Neuronal stem cell (in vitro differentiated cells): Measurements from ENCODE around the gene PANX2.

Source experiments
- DNase-seq: peaks from one replicate; pipeline ENCODE4 v3.0.0-alpha.2; 2013; ENCODE audit warnings: low spot score
- H2AFZ ChIP-seq: one replicate; pipeline ENCODE4 v1.6.1; 2013; ENCODE audit warnings: mild to moderate bottlenecking, low read length, inconsistent platforms
- H2AK5ac ChIP-seq: 2 replicates; pipeline ENCODE4 v1.6.1; 2013; ENCODE audit warnings: low read depth, mild to moderate bottlenecking, inconsistent platforms, low read length, moderate library complexity, mixed read lengths
- H2BK120ac ChIP-seq: 2 replicates; pipeline ENCODE4 v1.6.1; 2013; ENCODE audit warnings: low read depth, mild to moderate bottlenecking, inconsistent platforms, low read length, moderate library complexity, mixed read lengths
- H2BK12ac ChIP-seq: one replicate; pipeline ENCODE4 v1.6.1; 2013; ENCODE audit warnings: low read length, inconsistent platforms
- H2BK15ac ChIP-seq: 2 replicates; pipeline ENCODE4 v1.6.1; 2013; ENCODE audit warnings: mild to moderate bottlenecking, low read length, inconsistent platforms, mixed read lengths
- H2BK5ac ChIP-seq: one replicate; pipeline ENCODE4 v1.6.1; 2013; ENCODE audit warnings: inconsistent platforms, mild to moderate bottlenecking, low read length, moderate library complexity
- H3K14ac ChIP-seq: one replicate; pipeline ENCODE4 v1.6.1; 2013; ENCODE audit warnings: low read length, inconsistent platforms
- H3K18ac ChIP-seq: 2 replicates; pipeline ENCODE4 v1.6.1; 2013; ENCODE audit warnings: low read length, inconsistent platforms
- H3K23ac ChIP-seq: 2 replicates; pipeline ENCODE4 v1.6.1; 2013; ENCODE audit warnings: low read depth, mild to moderate bottlenecking, mixed read lengths, low read length, inconsistent platforms; ENCODE audit not compliant: poor library complexity
- H3K27ac ChIP-seq: replicated peaks from 3 replicates; pipeline ENCODE4 v1.5.1; 2013; ENCODE audit warnings: low read length, inconsistent platforms
- H3K27me3 ChIP-seq, 3 experiments: 2 replicates each; pipeline ENCODE4 v1.6.1; 2013; ENCODE audit warnings: low read length in 3 of 3, mild to moderate bottlenecking in 2 of 3, inconsistent platforms in 1 of 3, low read depth in 1 of 3, mixed read lengths in 1 of 3, moderate library complexity in 1 of 3; ENCODE audit not compliant: control insufficient read depth in 3 of 3, insufficient read depth in 3 of 3
- H3K36me3 ChIP-seq, 2 donors: replicated peaks in 1 of 2; 2 replicates each; pipeline ENCODE4 v1.6.1; 2013; ENCODE audit warnings: low read length in 2 of 2; ENCODE audit not compliant: control insufficient read depth in 2 of 2, insufficient read depth in 2 of 2
- H3K4ac ChIP-seq: 2 replicates; pipeline ENCODE4 v1.6.1; 2013; ENCODE audit warnings: inconsistent platforms, mild to moderate bottlenecking, low read length, moderate library complexity
- H3K4me1 ChIP-seq, 2 donors: 1 replicate in 1 of 2; 2 replicates in 1 of 2; pipeline ENCODE4 v1.6.1; 2013; ENCODE audit warnings: low read length in 2 of 2, low read depth in 1 of 2; ENCODE audit not compliant: control insufficient read depth in 2 of 2, insufficient read depth in 1 of 2
- H3K4me2 ChIP-seq: one replicate; pipeline ENCODE4 v1.6.1; 2013; ENCODE audit warnings: mild to moderate bottlenecking, low read length, inconsistent platforms; ENCODE audit not compliant: insufficient read depth, poor library complexity, severe bottlenecking
- H3K4me3 ChIP-seq, 2 donors: 2 replicates each; pipeline ENCODE4 v1.5.1; 2013; ENCODE audit warnings: low read length in 2 of 2, mild to moderate bottlenecking in 2 of 2, inconsistent platforms in 1 of 2, moderate library complexity in 1 of 2
- H3K79me1 ChIP-seq: one replicate; pipeline ENCODE4 v1.6.1; 2013; ENCODE audit warnings: low read depth, mild to moderate bottlenecking, inconsistent platforms, low read length, moderate library complexity
- H3K9ac ChIP-seq: one replicate; pipeline ENCODE4 v1.6.1; 2013; ENCODE audit warnings: mild to moderate bottlenecking, low read depth, low read length, inconsistent platforms; ENCODE audit not compliant: poor library complexity
- H3K9me3 ChIP-seq, 2 donors: replicated peaks in 1 of 2; 2 replicates each; pipeline versions ENCODE3 to v1.6.1; 2013; ENCODE audit warnings: low read length in 2 of 2, mild to moderate bottlenecking in 2 of 2, inconsistent platforms in 1 of 2, low read depth in 1 of 2, mixed read lengths in 1 of 2, moderate library complexity in 1 of 2; ENCODE audit not compliant: control insufficient read depth in 2 of 2, insufficient read depth in 1 of 2
- H4K8ac ChIP-seq: one replicate; pipeline ENCODE4 v1.6.1; 2013; ENCODE audit warnings: low read depth, mild to moderate bottlenecking, inconsistent platforms, low read length, moderate library complexity
- H4K91ac ChIP-seq: one replicate; pipeline ENCODE4 v1.6.1; 2013; ENCODE audit warnings: low read length, low read depth, mild to moderate bottlenecking, inconsistent platforms; ENCODE audit not compliant: poor library complexity
- WGBS, 2 donors: extraction: QIAGEN DNeasy Blood & Tissue Kit; methylation state at CpG; one replicate each; pipeline ENCODE4 v1.1.7; 2013; ENCODE audit warnings: missing lambda C conversion rate in 2 of 2, mixed read lengths in 1 of 2; ENCODE audit not compliant: insufficient read length in 2 of 2, insufficient replicate concordance in 1 of 2; ENCODE audit errors: extremely low coverage in 2 of 2; 5-methylcytosine and 5-hydroxymethylcytosine counted together

Gene PANX2

GRCh38 chr22:50190941-50191741, 20.6 kb downstream of the PANX2 start:
- Histone ChIP-seq H3K36me3 (peaks cover 16 to 26% of the 10 kb centered on the region in 2 donors), H3K9me3 (peaks cover 0 to 2% of the 10 kb centered on the region in 2 donors), H2BK12ac (no peak overlapping the region), H4K91ac (no peak overlapping the region), H3K4me1 (peaks cover 4 to 6% of the 10 kb centered on the region in 2 donors), H3K79me1 (peaks cover 13% of the 10 kb centered on the region), H3K9ac (no peak overlapping the region), H2AFZ (no peak overlapping the region), H2BK120ac (no peak overlapping the region), H3K27me3 (no peaks in the 10 kb centered on the region), H2BK5ac (peak overlapping the region; percentile 71), H3K27ac (no peak overlapping the region), H3K4me3 (no peak overlapping the region), H3K4ac (no peak overlapping the region), H3K18ac (peak overlapping the region; percentile 87), H4K8ac (no peak overlapping the region), H2AK5ac (peak overlapping the region; percentile 37), H3K14ac (no peak overlapping the region), H2BK15ac (no peak overlapping the region), H3K4me2 (peak overlapping the region; percentile 14), H3K23ac (peak overlapping the region; percentile 43)
- DNase-seq, result no peak
- no CpG with 5 or more reads among the region's 18 CpGs for WGBS, 2 donors

- peak overlapping the region; percentile 30 for H4K8ac ChIP-seq
- H2BK5ac ChIP-seq, result no peak overlapping the region
- no peak overlapping the region for H3K4me3 ChIP-seq
- no peak overlapping the region for H2BK120ac ChIP-seq
- peaks cover 13% of the 10 kb centered on the region for H3K79me1 ChIP-seq
- no peak overlapping the region for H3K18ac ChIP-seq
- H2BK15ac ChIP-seq, result no peak overlapping the region
- no peak overlapping the region for H3K9ac ChIP-seq
- H3K27me3 ChIP-seq, result no peaks in the 10 kb centered on the region
- H3K4me1 ChIP-seq, result peaks cover 0 to 4% of the 10 kb centered on the region in 2 donors
- WGBS, 2 donors, result no CpG with 5 or more reads among the region's 25 CpGs
- no peak for DNase-seq
- no peak overlapping the region for H3K4ac ChIP-seq
- H2BK12ac ChIP-seq, result no peak overlapping the region
- H2AK5ac ChIP-seq, result peak overlapping the region; percentile 46
- no peak overlapping the region for H3K4me2 ChIP-seq
- peaks cover 0 to 2% of the 10 kb centered on the region in 2 donors for H3K9me3 ChIP-seq
- H4K91ac ChIP-seq, result no peak overlapping the region
- no peak overlapping the region for H2AFZ ChIP-seq
- H3K27ac ChIP-seq, result no peak overlapping the region
- peak overlapping the region; percentile 89 for H3K23ac ChIP-seq
- H3K36me3 ChIP-seq, result peaks cover 16 to 34% of the 10 kb centered on the region in 2 donors
- peak overlapping the region; percentile 38 for H3K14ac ChIP-seq
Observed at GRCh38 chr22:50192436-50193204, 22.1 kb downstream of the PANX2 start.

DNA sequence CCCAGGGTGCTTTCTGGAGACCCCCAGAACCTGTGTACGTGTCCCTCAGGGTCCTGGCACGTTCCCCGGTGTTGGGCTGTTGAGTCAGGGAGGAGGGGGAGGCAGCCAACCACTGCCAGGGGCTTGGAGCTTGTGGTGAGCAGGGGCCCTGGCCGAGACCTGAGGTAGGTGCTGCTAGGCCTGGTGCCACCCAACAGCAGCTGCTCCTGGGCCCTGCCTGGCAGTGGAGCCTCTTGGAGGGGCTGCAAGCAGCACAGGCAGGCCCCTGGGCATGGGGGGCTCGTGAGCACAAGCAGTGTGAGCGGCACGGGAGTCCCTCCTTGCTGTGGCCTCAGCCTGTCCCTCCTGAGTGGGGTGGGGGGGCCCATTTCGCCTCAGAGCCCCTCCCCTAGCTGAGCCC, 23.1 kb downstream of the PANX2 start:
- H2BK120ac ChIP-seq, result no peak overlapping the region
- no peak overlapping the region for H2AFZ ChIP-seq
- H3K9me3 ChIP-seq, result peaks cover 0 to 2% of the 10 kb centered on the region in 2 donors
- no peaks in the 10 kb centered on the region for H3K27me3 ChIP-seq
- no peak overlapping the region for H4K8ac ChIP-seq
- H4K91ac ChIP-seq, result no peak overlapping the region
- H2BK12ac ChIP-seq, result peak overlapping the region; percentile 41
- H3K4me1 ChIP-seq, result peaks cover 0 to 4% of the 10 kb centered on the region in 2 donors
- H2BK5ac ChIP-seq, result no peak overlapping the region
- no peak overlapping the region for H3K18ac ChIP-seq
- H3K4me2 ChIP-seq, result no peak overlapping the region
- no peak overlapping the region for H3K27ac ChIP-seq
- WGBS, 2 donors, result no CpG with 5 or more reads among the region's 8 CpGs
- no peak overlapping the region for H2AK5ac ChIP-seq
- H3K23ac ChIP-seq, result peak overlapping the region; percentile 89
- H3K36me3 ChIP-seq, result peaks cover 18 to 36% of the 10 kb centered on the region in 2 donors
- no peak overlapping the region for H3K4me3 ChIP-seq
- no peak overlapping the region for H3K14ac ChIP-seq
- peaks cover 16% of the 10 kb centered on the region for H3K79me1 ChIP-seq
- H2BK15ac ChIP-seq, result no peak overlapping the region
- no peak overlapping the region for H3K4ac ChIP-seq
- DNase-seq, result no peak
- no peak overlapping the region for H3K9ac ChIP-seq
